Effector CD8-positive, alpha-beta T cell (primary cell): ENCODE measurements around the gene ZC3H15.
"Not testable (repeated sequence)": the region's sequence is repeated elsewhere in the genome, so short reads cannot be mapped to it uniquely, and the experiment has no call there.

Experiments
- DNase-seq: peaks from one replicate; lab custom pipeline; 2025; lab: John Stamatoyannopoulos, UW

ZC3H15 gene

GRCh38 chr2:186493564-186494085, 7.6 kb downstream of the ZC3H15 start:
- no peak for DNase-seq

GRCh38 chr2:186496401-186496800, 10.3 kb downstream of the ZC3H15 start:
- DNase-seq, result no peak

GRCh38 chr2:186497928-186498327, 11.9 kb downstream of the ZC3H15 start:
- no peak for DNase-seq

- no peak for DNase-seq
Measured at GRCh38 chr2:186498834-186499233, 12.8 kb downstream of the ZC3H15 start.

GRCh38 chr2:186503827-186504606, 18.0 kb downstream of the ZC3H15 start:
- no peak for DNase-seq

- no peak for DNase-seq
Measured at GRCh38 chr2:186508263-186508662, 22.2 kb downstream of the ZC3H15 start.

- DNase-seq, result no peak
Measured at GRCh38 chr2:186515376-186515775, 29.3 kb downstream of the ZC3H15 start.

- no peak for DNase-seq
Measured at GRCh38 chr2:186516396-186516795, 30.3 kb downstream of the ZC3H15 start.

GRCh38 chr2:186517090-186517489, 31.0 kb downstream of the ZC3H15 start:
- no peak for DNase-seq

GRCh38 chr2:186518291-186518690, 32.2 kb downstream of the ZC3H15 start:
- no peak for DNase-seq

GRCh38 chr2:186518945-186519344, 32.9 kb downstream of the ZC3H15 start:
- DNase-seq, result no peak

GRCh38 chr2:186521570-186522153, 35.6 kb downstream of the ZC3H15 start:
- DNase-seq, result not testable (repeated sequence)

GRCh38 chr2:186522450-186522849, 36.4 kb downstream of the ZC3H15 start:
- no peak for DNase-seq

GRCh38 chr2:186523791-186524190, 37.7 kb downstream of the ZC3H15 start:
- DNase-seq, result no peak

GRCh38 chr2:186526281-186526680, 40.2 kb downstream of the ZC3H15 start:
- DNase-seq, result no peak

- DNase-seq, result no peak
Measured at GRCh38 chr2:186530314-186530713, 44.3 kb downstream of the ZC3H15 start.

GRCh38 chr2:186531257-186531775, 45.3 kb downstream of the ZC3H15 start:
- DNase-seq, result no peak

- DNase-seq, result no peak
Measured at GRCh38 chr2:186532891-186533290, 46.8 kb downstream of the ZC3H15 start.

- DNase-seq, result no peak
Measured at GRCh38 chr2:186533717-186534116, 47.7 kb downstream of the ZC3H15 start.

GRCh38 chr2:186534406-186534805, 48.3 kb downstream of the ZC3H15 start:
- no peak for DNase-seq

GRCh38 chr2:186535861-186536260, 49.8 kb downstream of the ZC3H15 start:
- no peak for DNase-seq

GRCh38 chr2:186537019-186537418, 51.0 kb downstream of the ZC3H15 start:
- no peak for DNase-seq

- DNase-seq, result no peak
Measured at GRCh38 chr2:186540941-186541340, 54.9 kb downstream of the ZC3H15 start.
